Measurements from ENCODE around the gene GPATCH3. TPM values are rescaled to one million over a fixed set of nuclear protein-coding genes. Genes with fewer than 3 reads are reported as not detected.
"Not testable (repeated sequence)": the region's sequence is repeated elsewhere in the genome, so short reads cannot be mapped to it uniquely, and the experiment has no call there.

The GPATCH3 gene
- 1 to 10 TPM; 6.3 to 9.2 TPM for total RNA-seq

- H3K4me3 Mint-ChIP-seq, result peak within 1 kb of the TSS; percentile 91
- peaks cover 5% of the 10 kb centered on the region for H3K36me3 Mint-ChIP-seq
- H3K27me3 Mint-ChIP-seq, result no peaks in the 10 kb centered on the region
- intact Hi-C loops (cut with micrococcal nuclease), result loop anchor here (2.0 kb wide), 1 partner anchor 21 kb away; the partner anchor contains the start of gene NUDC
- peaks cover 22% of the 10 kb centered on the region for H3K4me1 Mint-ChIP-seq (ENCODE audit: low read depth)
- peak; percentile 92 for DNase-seq
- ChIA-PET POLR2A (interaction anchor here (0.6 to 3.8 kb wide), 10 partner anchors 9 to 358 kb away, joined by 3 to 33 read pairs (median 6); partner anchors contain the start of genes GPN2 and NUDC), CTCF (interaction anchor here (0.5 to 3.4 kb wide), 9 partner anchors 10 to 1194 kb away, joined by 3 to 15 read pairs (median 3); partner anchors contain the start of genes GPN2, NUDC and SLC9A1)
- H3K9me3 Mint-ChIP-seq, result no peaks in the 10 kb centered on the region
- H3K27ac Mint-ChIP-seq, result peak within 1 kb of the TSS; percentile 96
These were observed at the start of gene GPATCH3 for GRCh38 chr1:26900001-26900814. GPATCH3 (minus strand) TSS chr1:26900467; CDS start chr1:26900442, 25 bp downstream.

GRCh38 chr1:26949926-26950319 lies 49.7 kb upstream of the GPATCH3 start:
- H3K9me3 Mint-ChIP-seq, result no peaks in the 10 kb centered on the region
- no peak for DNase-seq
- peaks cover 17% of the 10 kb centered on the region for H3K36me3 Mint-ChIP-seq
- H3K4me3 Mint-ChIP-seq, result no peak overlapping the region
- ChIA-PET CTCF (no interaction called here), POLR2A (no interaction called here)
- H3K4me1 Mint-ChIP-seq (ENCODE audit: low read depth), result no peaks in the 10 kb centered on the region
- no peaks in the 10 kb centered on the region for H3K27me3 Mint-ChIP-seq
- H3K27ac Mint-ChIP-seq, result no peak overlapping the region
- intact Hi-C loops (cut with micrococcal nuclease), result no loop called here

GRCh38 chr1:26949266-26949925 lies 49.1 kb upstream of the GPATCH3 start:
- ChIA-PET POLR2A (no interaction called here), CTCF (no interaction called here)
- Mint-ChIP-seq H3K4me3 (no peak overlapping the region), H3K36me3 (peaks cover 18% of the 10 kb centered on the region), H3K27me3 (no peaks in the 10 kb centered on the region), H3K4me1 (ENCODE audit: low read depth) (no peaks in the 10 kb centered on the region), H3K27ac (no peak overlapping the region), H3K9me3 (no peaks in the 10 kb centered on the region)
- intact Hi-C loops (cut with micrococcal nuclease), result no loop called here
- no peak for DNase-seq

- H3K36me3 Mint-ChIP-seq, result peaks cover 16% of the 10 kb centered on the region
- H3K4me3 Mint-ChIP-seq; POLR2A ChIA-PET; CTCF ChIA-PET; intact Hi-C loops (cut with micrococcal nuclease); H3K27ac Mint-ChIP-seq; H3K27me3 Mint-ChIP-seq; H3K4me1 Mint-ChIP-seq (ENCODE audit: low read depth); H3K9me3 Mint-ChIP-seq; DNase-seq: not testable (repeated sequence)
These were observed 48.4 kb upstream of the GPATCH3 start for GRCh38 chr1:26948725-26949057.

GRCh38 chr1:26946270-26946669 lies 46.0 kb upstream of the GPATCH3 start:
- CTCF ChIA-PET, result no interaction called here
- peaks cover 29% of the 10 kb centered on the region for H3K36me3 Mint-ChIP-seq
- H3K4me1 Mint-ChIP-seq (ENCODE audit: low read depth), result no peaks in the 10 kb centered on the region
- intact Hi-C loops (cut with micrococcal nuclease), result no loop called here
- no peaks in the 10 kb centered on the region for H3K9me3 Mint-ChIP-seq
- H3K27me3 Mint-ChIP-seq, result no peaks in the 10 kb centered on the region
- POLR2A ChIA-PET, result no interaction called here
- H3K4me3 Mint-ChIP-seq, result no peak overlapping the region
- H3K27ac Mint-ChIP-seq, result no peak overlapping the region
- DNase-seq, result no peak

- no peak for DNase-seq
- POLR2A ChIA-PET, result no interaction called here
- CTCF ChIA-PET, result no interaction called here
- Mint-ChIP-seq H3K4me1 (ENCODE audit: low read depth) (no peaks in the 10 kb centered on the region), H3K27ac (no peak overlapping the region), H3K4me3 (no peak overlapping the region), H3K27me3 (no peaks in the 10 kb centered on the region), H3K36me3 (peaks cover 29% of the 10 kb centered on the region), H3K9me3 (no peaks in the 10 kb centered on the region)
- intact Hi-C loops (cut with micrococcal nuclease), result no loop called here
These were observed 45.5 kb upstream of the GPATCH3 start for GRCh38 chr1:26945728-26946127.

GRCh38 chr1:26945138-26945537 lies 44.9 kb upstream of the GPATCH3 start:
- no peak overlapping the region for H3K4me3 Mint-ChIP-seq
- no peaks in the 10 kb centered on the region for H3K4me1 Mint-ChIP-seq (ENCODE audit: low read depth)
- ChIA-PET POLR2A (no interaction called here), CTCF (no interaction called here)
- intact Hi-C loops (cut with micrococcal nuclease), result no loop called here
- H3K27ac Mint-ChIP-seq, result no peak overlapping the region
- DNase-seq, result no peak
- peaks cover 29% of the 10 kb centered on the region for H3K36me3 Mint-ChIP-seq
- H3K27me3 Mint-ChIP-seq, result no peaks in the 10 kb centered on the region
- no peaks in the 10 kb centered on the region for H3K9me3 Mint-ChIP-seq

- DNase-seq, result no peak
- H3K9me3 Mint-ChIP-seq, result no peaks in the 10 kb centered on the region
- intact Hi-C loops (cut with micrococcal nuclease), result no loop called here
- POLR2A ChIA-PET, result no interaction called here
- H3K4me3 Mint-ChIP-seq, result no peak overlapping the region
- H3K36me3 Mint-ChIP-seq, result peaks cover 30% of the 10 kb centered on the region
- CTCF ChIA-PET, result interaction anchor here (1.3 kb wide), 1 partner anchor 18 kb away, joined by 3 read pairs; the partner anchor contains the start of gene KDF1
- H3K27ac Mint-ChIP-seq, result no peak overlapping the region
- H3K4me1 Mint-ChIP-seq (ENCODE audit: low read depth), result no peaks in the 10 kb centered on the region
- no peaks in the 10 kb centered on the region for H3K27me3 Mint-ChIP-seq
These were observed 42.4 kb upstream of the GPATCH3 start for GRCh38 chr1:26942656-26943055.

GRCh38 chr1:26941311-26941710 lies 41.0 kb upstream of the GPATCH3 start:
- H3K4me3 Mint-ChIP-seq, result no peak overlapping the region
- no peaks in the 10 kb centered on the region for H3K27me3 Mint-ChIP-seq
- no peak overlapping the region for H3K27ac Mint-ChIP-seq
- DNase-seq, result no peak
- H3K9me3 Mint-ChIP-seq, result no peaks in the 10 kb centered on the region
- no peaks in the 10 kb centered on the region for H3K4me1 Mint-ChIP-seq (ENCODE audit: low read depth)
- POLR2A ChIA-PET, result no interaction called here
- CTCF ChIA-PET, result no interaction called here
- H3K36me3 Mint-ChIP-seq, result peaks cover 36% of the 10 kb centered on the region
- intact Hi-C loops (cut with micrococcal nuclease), result no loop called here

- Mint-ChIP-seq H3K27ac (no peak overlapping the region), H3K4me1 (ENCODE audit: low read depth) (no peaks in the 10 kb centered on the region), H3K27me3 (no peaks in the 10 kb centered on the region), H3K36me3 (peaks cover 32% of the 10 kb centered on the region), H3K4me3 (no peak overlapping the region), H3K9me3 (no peaks in the 10 kb centered on the region)
- ChIA-PET CTCF (no interaction called here), POLR2A (interaction anchor here (0.6 to 1.3 kb wide), 3 partner anchors 12 to 22 kb away, joined by 3 read pairs; no protein-coding TSS in a partner anchor)
- no peak for DNase-seq
- intact Hi-C loops (cut with micrococcal nuclease), result no loop called here
These were observed 38.4 kb upstream of the GPATCH3 start for GRCh38 chr1:26938659-26939025.

GRCh38 chr1:26938004-26938658 lies 37.9 kb upstream of the GPATCH3 start:
- peaks cover 28% of the 10 kb centered on the region for H3K36me3 Mint-ChIP-seq
- H3K9me3 Mint-ChIP-seq, result no peaks in the 10 kb centered on the region
- H3K4me3 Mint-ChIP-seq, result no peak overlapping the region
- no peaks in the 10 kb centered on the region for H3K4me1 Mint-ChIP-seq (ENCODE audit: low read depth)
- H3K27me3 Mint-ChIP-seq, result no peaks in the 10 kb centered on the region
- DNase-seq, result no peak
- ChIA-PET POLR2A (interaction anchor here (0.6 to 1.3 kb wide), 3 partner anchors 11 to 21 kb away, joined by 3 read pairs; no protein-coding TSS in a partner anchor), CTCF (no interaction called here)
- H3K27ac Mint-ChIP-seq, result no peak overlapping the region
- intact Hi-C loops (cut with micrococcal nuclease), result no loop called here

- no peaks in the 10 kb centered on the region for H3K4me1 Mint-ChIP-seq (ENCODE audit: low read depth)
- POLR2A ChIA-PET, result no interaction called here
- no peak overlapping the region for H3K4me3 Mint-ChIP-seq
- H3K36me3 Mint-ChIP-seq, result peaks cover 23% of the 10 kb centered on the region
- no peaks in the 10 kb centered on the region for H3K9me3 Mint-ChIP-seq
- CTCF ChIA-PET, result no interaction called here
- DNase-seq, result no peak
- no peaks in the 10 kb centered on the region for H3K27me3 Mint-ChIP-seq
- H3K27ac Mint-ChIP-seq, result no peak overlapping the region
- intact Hi-C loops (cut with micrococcal nuclease), result no loop called here
These were observed 36.6 kb upstream of the GPATCH3 start for GRCh38 chr1:26936823-26937222.

All from activated CD4-positive, alpha-beta memory T cell treated with anti-CD3 and anti-CD28 coated beads for 36 hours (primary cell).